CD4-positive, CD25-positive, alpha-beta regulatory T cell (primary cell): ENCODE data around the gene MET. TPM values are rescaled to one million over a fixed set of nuclear protein-coding genes. Genes with fewer than 3 reads are reported as not detected.
"Not testable (repeated sequence)": the region's sequence is repeated elsewhere in the genome, so short reads cannot be mapped to it uniquely, and the experiment has no call there.

ENCODE experiments used
- ATAC-seq, 2 donors: fragments of 150-1000 bp; cut with Tn5 transposase; one replicate each; pipeline ENCODE4 v1.10.0; 2021; ENCODE audit warnings: low read depth in 2 of 2, moderate number of reproducible peaks in 2 of 2, moderate library complexity in 1 of 2
- DNase-seq, 3 donors: peaks; one replicate each; pipeline versions ENCODE4 v3.0.0 to v3.0.0-alpha.2; 2012 to 2022; ENCODE audit warnings: mixed read lengths in 1 of 3
- H3K27ac ChIP-seq: one replicate; pipeline ENCODE4 v1.7.0; 2013; ENCODE audit warnings: mild to moderate bottlenecking, low read length; ENCODE audit not compliant: insufficient read depth, poor library complexity, severe bottlenecking
- H3K27me3 ChIP-seq: one replicate; pipeline ENCODE4 v1.7.0; 2013; ENCODE audit warnings: low read length; ENCODE audit not compliant: control insufficient read depth, insufficient read depth
- H3K36me3 ChIP-seq: one replicate; pipeline ENCODE4 v1.7.0; 2013; ENCODE audit warnings: mild to moderate bottlenecking, low read length, moderate library complexity; ENCODE audit not compliant: control insufficient read depth, insufficient read depth
- H3K4me1 ChIP-seq: 2 replicates; pipeline ENCODE4 v1.7.0; 2013; ENCODE audit warnings: mild to moderate bottlenecking, low read length; ENCODE audit not compliant: insufficient read depth, control insufficient read depth, poor library complexity, severe bottlenecking
- H3K4me3 ChIP-seq: one replicate; pipeline ENCODE4 v1.7.0; 2013; ENCODE audit warnings: low read depth, mild to moderate bottlenecking, low read length, moderate library complexity
- H3K9me3 ChIP-seq, 2 experiments: 1 replicate in 1 of 2; 2 replicates in 1 of 2; pipeline ENCODE4 v1.7.0; 2013; ENCODE audit warnings: low read length in 2 of 2, mild to moderate bottlenecking in 1 of 2, moderate library complexity in 1 of 2; ENCODE audit not compliant: control insufficient read depth in 2 of 2
- H3K27ac Mint-ChIP-seq, 3 donors: one replicate each; pipeline ENCODE4 v1.8.0; 2020 to 2022; ENCODE audit warnings: mild to moderate bottlenecking in 3 of 3, mixed read lengths in 3 of 3, moderate library complexity in 2 of 3
- H3K27me3 Mint-ChIP-seq: one replicate; pipeline ENCODE4 v1.8.0; 2022; ENCODE audit warnings: mild to moderate bottlenecking, mixed read lengths
- H3K36me3 Mint-ChIP-seq: one replicate; pipeline ENCODE4 v1.8.0; 2020; ENCODE audit warnings: mixed read lengths
- H3K4me1 Mint-ChIP-seq, 4 donors: one replicate each; pipeline ENCODE4 v1.8.0; 2020 to 2022; ENCODE audit warnings: mixed read lengths in 4 of 4, mild to moderate bottlenecking in 1 of 4
- H3K4me3 Mint-ChIP-seq, 4 donors: one replicate each; pipeline ENCODE4 v1.8.0; 2020 to 2022; ENCODE audit warnings: mild to moderate bottlenecking in 4 of 4, mixed read lengths in 4 of 4, moderate library complexity in 3 of 4
- H3K9me3 Mint-ChIP-seq, 7 donors: one replicate each; pipeline ENCODE4 v1.8.0; 2020 to 2022; ENCODE audit warnings: mixed read lengths in 7 of 7, mild to moderate bottlenecking in 3 of 7, moderate library complexity in 2 of 7
- polyA plus RNA-seq, 4 donors: library from polyadenylated mRNA; unstranded; fragments of 300-500 nt; fragmentation: Illumina TruSeq; gene quantifications; one replicate each; pipeline ENCODE4 v1.2.3, GENCODE V29; 2021
- total RNA-seq: library from RNA; stranded (reverse); gene quantifications from one replicate; pipeline ENCODE4 v1.2.3, GENCODE V29; 2022

The MET gene
- total and polyA plus RNA-seq, 5 donors from 2014 or later = not detected

GRCh38 chr7:116633131-116633988 lies 38.6 kb upstream of the MET start:
- no peaks in the 10 kb centered on the region for H3K4me1 Mint-ChIP-seq
- DNase-seq = no peak
- H3K36me3 Mint-ChIP-seq = no peaks in the 10 kb centered on the region
- H3K27me3 ChIP-seq = peaks cover 3% of the 10 kb centered on the region
- H3K27me3 Mint-ChIP-seq = peaks cover 9% of the 10 kb centered on the region
- no peaks in the 10 kb centered on the region for H3K36me3 ChIP-seq
- peaks cover 0 to 2% (median 0%) of the 10 kb centered on the region in 7 donors for H3K9me3 Mint-ChIP-seq
- no peak overlapping the region for H3K4me3 Mint-ChIP-seq
- H3K27ac ChIP-seq = no peak overlapping the region
- no peak for ATAC-seq
- H3K4me3 ChIP-seq = no peak overlapping the region
- no peaks in the 10 kb centered on the region for H3K9me3 ChIP-seq
- H3K27ac Mint-ChIP-seq = no peak overlapping the region
- H3K4me1 ChIP-seq = no peaks in the 10 kb centered on the region

- no peak overlapping the region for H3K27ac ChIP-seq
- no peak for ATAC-seq
- no peaks in the 10 kb centered on the region for H3K9me3 Mint-ChIP-seq
- H3K4me1 ChIP-seq = no peaks in the 10 kb centered on the region
- no peaks in the 10 kb centered on the region for H3K36me3 Mint-ChIP-seq
- no peaks in the 10 kb centered on the region for H3K4me1 Mint-ChIP-seq
- H3K36me3 ChIP-seq = no peaks in the 10 kb centered on the region
- no peak for DNase-seq
- no peak overlapping the region for H3K4me3 ChIP-seq
- H3K27me3 ChIP-seq = peaks cover 3% of the 10 kb centered on the region
- H3K4me3 Mint-ChIP-seq = no peak overlapping the region
- no peaks in the 10 kb centered on the region for H3K9me3 ChIP-seq
- H3K27me3 Mint-ChIP-seq = peaks cover 9% of the 10 kb centered on the region
- H3K27ac Mint-ChIP-seq = no peak overlapping the region
These were observed 35.0 kb upstream of the MET start for GRCh38 chr7:116636997-116637396.

- not testable (repeated sequence) for ATAC-seq, H3K4me1 ChIP-seq, H3K9me3 Mint-ChIP-seq, H3K4me3 Mint-ChIP-seq, H3K27me3 Mint-ChIP-seq, H3K27me3 ChIP-seq, H3K36me3 Mint-ChIP-seq, H3K27ac Mint-ChIP-seq, H3K4me1 Mint-ChIP-seq, H3K4me3 ChIP-seq, H3K27ac ChIP-seq, H3K36me3 ChIP-seq, DNase-seq, H3K9me3 ChIP-seq
These were observed 33.4 kb upstream of the MET start for GRCh38 chr7:116638592-116638991.

- Histone ChIP-seq H3K4me3 (no peak overlapping the region), H3K4me1 (no peaks in the 10 kb centered on the region), H3K27ac (no peak overlapping the region), H3K36me3 (no peaks in the 10 kb centered on the region), H3K9me3 (no peaks in the 10 kb centered on the region), H3K27me3 (peaks cover 4% of the 10 kb centered on the region)
- Mint-ChIP-seq H3K36me3 (no peaks in the 10 kb centered on the region), H3K27me3 (no peaks in the 10 kb centered on the region), H3K9me3 (peaks cover 0 to 1% (median 0%) of the 10 kb centered on the region in 7 donors), H3K4me3 (no peak overlapping the region), H3K27ac (no peak overlapping the region), H3K4me1 (no peaks in the 10 kb centered on the region)
- no peak for DNase-seq
- no peak for ATAC-seq
These were observed 30.3 kb upstream of the MET start for GRCh38 chr7:116641551-116642153.

- H3K4me3 Mint-ChIP-seq, H3K27ac ChIP-seq, DNase-seq, H3K4me3 ChIP-seq, H3K36me3 Mint-ChIP-seq, H3K36me3 ChIP-seq, H3K9me3 ChIP-seq, H3K27ac Mint-ChIP-seq, ATAC-seq, H3K27me3 ChIP-seq, H3K4me1 ChIP-seq, H3K4me1 Mint-ChIP-seq, H3K9me3 Mint-ChIP-seq, H3K27me3 Mint-ChIP-seq: not testable (repeated sequence)
These were observed 28.8 kb upstream of the MET start for GRCh38 chr7:116643148-116643547.

- H3K27ac ChIP-seq = no peak overlapping the region
- peaks cover 7% of the 10 kb centered on the region for H3K27me3 ChIP-seq
- no peaks in the 10 kb centered on the region for H3K36me3 Mint-ChIP-seq
- no peaks in the 10 kb centered on the region for H3K9me3 ChIP-seq
- no peak overlapping the region for H3K27ac Mint-ChIP-seq
- H3K4me3 ChIP-seq = no peak overlapping the region
- no peaks in the 10 kb centered on the region for H3K36me3 ChIP-seq
- no peak overlapping the region for H3K4me3 Mint-ChIP-seq
- peaks cover 6% of the 10 kb centered on the region for H3K27me3 Mint-ChIP-seq
- DNase-seq (no peak), ATAC-seq (no peak)
- H3K4me1 ChIP-seq = no peaks in the 10 kb centered on the region
- H3K4me1 Mint-ChIP-seq = no peaks in the 10 kb centered on the region
- peaks cover 0 to 1% (median 0%) of the 10 kb centered on the region in 7 donors for H3K9me3 Mint-ChIP-seq
These were observed 27.4 kb upstream of the MET start for GRCh38 chr7:116644628-116645027.

GRCh38 chr7:116647290-116647689 lies 24.7 kb upstream of the MET start:
- Mint-ChIP-seq H3K4me1 (no peaks in the 10 kb centered on the region), H3K4me3 (no peak overlapping the region), H3K27me3 (peaks cover 6% of the 10 kb centered on the region), H3K9me3 (peaks cover 0 to 1% (median 0%) of the 10 kb centered on the region in 7 donors), H3K27ac (no peak overlapping the region), H3K36me3 (no peaks in the 10 kb centered on the region)
- no peak for DNase-seq
- H3K9me3 ChIP-seq = no peaks in the 10 kb centered on the region
- no peak overlapping the region for H3K27ac ChIP-seq
- no peaks in the 10 kb centered on the region for H3K4me1 ChIP-seq
- no peaks in the 10 kb centered on the region for H3K36me3 ChIP-seq
- no peak overlapping the region for H3K4me3 ChIP-seq
- peaks cover 7% of the 10 kb centered on the region for H3K27me3 ChIP-seq
- no peak for ATAC-seq

- ATAC-seq = no peak
- H3K4me1 Mint-ChIP-seq = no peaks in the 10 kb centered on the region
- peaks cover 6% of the 10 kb centered on the region for H3K27me3 Mint-ChIP-seq
- no peaks in the 10 kb centered on the region for H3K36me3 Mint-ChIP-seq
- H3K9me3 Mint-ChIP-seq = peaks cover 0 to 1% (median 0%) of the 10 kb centered on the region in 7 donors
- H3K4me3 Mint-ChIP-seq = no peak overlapping the region
- Histone ChIP-seq H3K36me3 (no peaks in the 10 kb centered on the region), H3K9me3 (no peaks in the 10 kb centered on the region), H3K4me3 (no peak overlapping the region), H3K27ac (no peak overlapping the region), H3K4me1 (no peaks in the 10 kb centered on the region), H3K27me3 (peaks cover 7% of the 10 kb centered on the region)
- DNase-seq = no peak
- H3K27ac Mint-ChIP-seq = no peak overlapping the region
These were observed 24.1 kb upstream of the MET start for GRCh38 chr7:116647861-116648260.
